HG03558 (cell line): ENCODE data around the gene LRP3.
"Not testable (repeated sequence)": the region's sequence is repeated elsewhere in the genome, so short reads cannot be mapped to it uniquely, and the experiment has no call there.

Source experiments
- ATAC-seq: cut with Tn5 transposase; IDR thresholded peaks from one replicate; pipeline ENCODE4 v1.9.1; 2021; ENCODE audit warnings: moderate number of reproducible peaks; ENCODE audit not compliant: unreplicated experiment; ENCODE audit errors: extremely low read depth

LRP3 gene

DNA sequence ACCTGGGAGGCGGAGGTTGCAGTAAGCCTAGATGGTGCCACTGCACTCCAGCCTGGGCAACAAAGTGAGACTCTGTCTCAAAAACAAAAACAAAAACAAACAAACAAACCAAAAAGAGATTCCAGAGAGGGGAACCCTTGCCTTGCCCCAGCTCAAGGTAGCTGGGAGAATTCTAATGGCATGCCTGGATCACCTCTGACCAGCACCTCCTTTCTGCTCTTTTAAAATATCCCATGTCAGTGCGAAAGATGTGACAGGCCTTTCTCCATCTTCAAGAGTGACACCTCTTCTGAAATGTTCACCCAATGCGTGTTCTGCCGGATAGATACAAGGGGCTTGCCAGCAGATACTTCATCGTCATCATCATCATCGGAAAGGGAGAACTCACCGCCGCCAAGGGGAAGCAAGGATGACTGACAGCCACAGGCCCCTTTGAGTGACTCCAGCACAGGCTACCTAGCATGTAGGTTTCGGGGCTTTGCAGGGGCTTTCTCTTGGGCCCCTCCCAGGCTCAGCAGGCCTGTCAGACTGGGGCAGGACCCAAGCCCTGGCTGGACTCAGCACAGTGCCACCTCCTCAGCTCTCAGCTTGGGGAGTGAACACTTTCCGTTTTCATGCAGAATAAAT lies 18.9 kb upstream of the LRP3 start:
- no peak for ATAC-seq

DNA sequence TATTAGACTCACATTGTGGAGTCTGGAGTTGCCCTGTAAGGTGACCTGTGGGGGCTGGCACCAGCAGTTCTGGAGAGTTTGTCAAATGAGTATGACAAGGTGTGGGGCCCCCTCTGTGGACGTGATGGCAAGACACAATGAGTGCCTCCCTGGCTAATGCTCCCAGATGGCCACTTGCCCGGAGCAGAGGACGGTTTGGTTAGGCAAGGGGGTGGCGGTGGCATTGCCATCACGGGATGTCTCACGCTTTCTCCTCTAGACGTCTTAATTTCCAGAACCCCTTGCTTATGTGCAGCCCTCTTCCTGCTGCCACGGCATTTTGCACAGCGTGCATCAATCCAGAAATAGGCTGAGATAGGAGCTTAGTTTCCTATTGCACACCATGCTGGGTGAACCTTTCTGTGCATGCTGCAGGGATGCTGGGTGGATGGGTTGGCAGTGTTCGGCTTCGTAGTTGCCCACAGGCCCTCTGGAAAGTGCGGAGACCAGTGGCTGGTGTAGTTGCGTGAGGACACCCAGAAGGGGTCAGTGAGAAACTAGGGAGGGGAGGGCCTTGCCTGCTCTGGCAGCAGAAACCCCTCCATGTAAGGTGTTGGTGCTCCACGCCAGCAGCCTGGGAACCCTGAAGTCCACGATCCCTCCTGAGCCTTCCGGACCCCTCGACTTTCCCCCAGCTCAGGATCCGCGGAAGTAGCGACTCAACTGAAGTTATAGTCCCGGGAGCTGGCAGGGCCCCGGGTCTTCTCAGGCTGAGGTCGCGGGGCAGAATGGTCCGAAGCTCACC lies 18.1 kb upstream of the LRP3 start:
- ATAC-seq, result no peak

DNA sequence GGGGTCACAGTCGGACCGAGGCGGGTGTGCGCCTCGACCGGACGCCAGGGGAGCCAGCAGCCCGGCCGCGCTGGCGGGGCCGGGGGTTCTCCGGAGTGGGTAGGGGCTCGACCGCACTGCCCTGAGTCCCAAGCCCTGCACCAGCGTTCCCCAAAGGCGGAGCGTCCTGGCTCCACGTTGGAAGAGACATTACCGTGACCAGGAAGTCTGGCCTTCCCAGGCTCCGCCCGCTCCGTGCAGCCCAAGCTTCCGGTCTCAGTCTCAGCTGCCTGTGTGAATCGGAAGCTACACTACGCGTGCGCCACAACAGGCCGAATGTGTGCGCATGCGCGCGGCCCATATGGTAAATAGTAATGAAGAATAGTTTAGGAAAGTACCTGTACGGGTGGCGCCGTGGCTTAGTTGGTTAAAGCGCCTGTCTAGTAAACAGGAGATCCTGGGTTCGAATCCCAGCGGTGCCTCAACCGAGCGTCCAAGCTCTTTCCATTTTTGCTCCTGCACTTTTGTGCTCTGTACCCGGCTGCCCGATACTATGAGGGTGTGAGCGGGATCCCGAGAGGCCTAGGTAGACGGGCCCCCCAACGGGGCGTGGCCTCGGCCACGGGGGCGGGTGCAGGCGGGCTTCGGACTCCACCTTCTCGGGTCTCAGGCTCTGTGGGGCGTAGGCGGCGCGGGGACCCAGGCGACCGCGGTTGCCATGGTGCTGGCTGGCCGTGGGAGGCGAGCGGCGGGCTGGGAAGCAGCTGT lies 17.3 kb upstream of the LRP3 start:
- ATAC-seq, result peak; percentile 53

DNA sequence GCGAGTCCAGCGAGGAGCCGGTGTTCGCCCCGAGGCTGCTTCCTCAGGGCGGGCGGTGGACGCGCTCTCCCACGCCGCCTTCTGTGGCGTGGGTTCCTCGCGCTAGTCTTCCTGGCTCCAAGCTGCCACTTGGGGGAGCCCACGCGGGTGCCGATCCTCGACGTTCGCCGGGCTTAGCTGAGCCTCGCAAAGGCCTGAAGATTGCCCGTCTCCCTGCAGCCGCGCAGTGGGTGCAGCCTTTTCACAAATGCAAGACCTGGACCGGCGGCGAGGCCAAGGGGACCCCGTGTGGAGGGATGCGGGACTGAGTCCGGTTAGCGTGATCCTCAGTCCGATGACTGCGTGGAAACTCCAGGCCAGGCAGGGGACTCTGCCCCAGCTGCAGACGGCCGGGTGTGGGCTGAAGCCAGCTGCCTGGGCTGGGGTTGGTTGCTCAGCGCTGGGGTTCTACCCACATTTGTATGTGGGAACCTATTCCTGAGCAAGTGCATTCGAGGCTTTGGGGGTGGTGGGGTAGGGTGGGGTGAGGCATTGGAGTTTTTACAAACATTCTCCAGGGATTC lies 16.6 kb upstream of the LRP3 start:
- no peak for ATAC-seq

DNA sequence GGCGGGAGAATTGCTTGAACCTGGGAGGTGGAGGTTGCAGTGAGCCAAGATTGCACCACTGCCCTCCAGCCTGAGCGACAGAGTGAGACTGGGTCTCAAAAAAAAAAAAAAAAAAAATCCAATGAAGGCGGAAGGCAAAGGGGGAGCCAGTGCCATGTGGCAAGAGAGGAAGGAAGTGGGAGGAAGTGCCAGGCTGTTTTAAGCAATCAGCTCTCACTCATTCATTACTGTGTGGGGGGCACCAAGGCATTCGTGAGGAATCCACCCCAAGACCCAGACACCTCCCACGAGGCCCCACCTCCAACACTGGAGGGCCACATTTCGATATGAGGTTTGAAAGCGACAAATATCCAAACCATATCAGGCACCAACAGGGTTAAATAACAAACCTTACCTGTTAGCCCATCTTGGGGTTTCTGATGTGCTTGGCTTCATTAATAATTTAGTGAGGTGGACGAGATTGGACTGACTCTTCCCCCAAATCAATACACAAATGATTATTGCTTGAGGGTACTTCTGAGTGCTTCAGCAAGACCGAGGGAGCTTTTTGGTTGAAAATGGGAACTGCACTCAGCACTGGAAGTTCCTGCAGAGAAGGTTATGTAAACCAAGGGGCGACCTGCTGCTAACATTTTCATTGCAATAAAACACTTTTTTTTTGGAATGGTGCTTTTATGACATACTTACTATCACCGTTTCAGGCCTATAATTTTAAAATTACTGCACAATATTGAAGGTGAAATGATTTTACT lies 7.5 kb upstream of the LRP3 start:
- no peak for ATAC-seq

DNA sequence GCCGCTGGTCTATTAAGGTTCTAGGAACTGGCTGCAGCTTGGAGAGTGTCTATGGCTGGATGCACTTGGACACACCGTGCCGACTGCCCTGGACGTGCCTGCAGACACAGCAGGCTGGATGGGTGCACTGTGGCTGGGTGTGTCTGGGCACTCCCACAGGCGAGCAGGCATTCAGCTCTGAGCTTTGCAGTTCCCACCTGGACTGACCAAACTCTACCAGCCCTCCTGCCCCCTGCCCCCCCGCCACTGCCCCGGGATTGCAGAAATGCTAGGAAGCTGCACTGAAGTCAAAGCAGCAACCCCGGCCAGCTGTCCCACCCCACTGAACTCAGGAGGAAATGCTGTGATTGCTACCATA lies 7.0 kb upstream of the LRP3 start:
- ATAC-seq, result no peak

DNA sequence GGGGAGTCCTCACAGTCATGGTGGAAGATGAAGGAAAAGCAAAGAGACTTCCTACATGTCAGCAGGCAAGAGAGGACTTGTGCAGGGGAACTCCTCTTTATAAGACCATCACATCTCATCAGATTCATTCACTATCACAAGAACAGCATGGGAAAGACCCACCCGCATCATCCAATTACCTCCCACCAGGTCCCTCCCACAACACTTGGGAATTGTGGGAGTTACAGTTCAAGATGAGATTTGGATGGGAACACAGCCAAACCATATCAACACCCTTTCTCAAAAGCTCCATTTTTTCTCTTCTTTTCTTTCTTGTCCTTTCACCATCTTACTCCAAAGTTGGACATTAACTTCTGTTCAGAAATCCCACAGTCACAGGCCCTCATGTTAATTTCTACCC lies 4.7 kb upstream of the LRP3 start:
- ATAC-seq, result no peak

DNA sequence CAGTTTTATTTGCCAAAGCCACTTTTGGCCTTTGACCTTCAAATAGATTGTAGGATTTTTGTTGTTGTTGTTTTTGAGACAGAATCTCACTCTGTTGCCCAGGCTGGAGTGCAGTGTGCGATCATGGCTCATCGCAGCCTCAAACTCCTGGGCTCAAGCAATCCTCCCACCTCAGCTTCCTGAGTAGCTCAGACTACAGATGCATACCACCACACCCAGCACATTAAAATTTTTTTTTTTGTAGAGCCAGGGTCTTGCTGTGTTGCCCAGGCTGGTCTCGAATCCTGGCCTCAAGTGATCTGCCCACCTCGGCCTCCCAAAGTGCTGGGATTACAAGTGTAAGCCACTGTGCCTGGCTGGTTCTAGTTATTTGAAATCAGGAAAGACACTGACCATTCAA lies 3.0 kb upstream of the LRP3 start:
- not testable (repeated sequence) for ATAC-seq

DNA sequence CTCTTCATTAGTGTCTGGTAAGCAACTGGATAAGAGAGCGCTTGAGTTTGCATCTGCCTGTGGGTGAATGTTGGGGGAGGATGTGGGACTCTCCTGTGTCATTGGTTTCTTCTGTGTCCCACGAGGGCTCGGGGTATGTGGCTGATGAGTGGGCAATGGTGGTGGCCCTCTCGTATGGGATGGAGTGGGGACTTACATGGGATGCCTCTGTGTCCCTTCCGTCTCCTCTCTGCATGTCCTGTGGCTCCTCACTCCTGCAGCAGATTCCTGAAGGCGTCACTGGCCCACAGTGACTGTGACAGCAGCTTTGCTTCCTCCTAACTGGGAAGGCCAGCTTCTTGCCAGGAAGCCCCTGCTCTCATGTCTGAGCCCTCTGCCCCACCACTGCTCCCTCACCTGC lies 2.6 kb upstream of the LRP3 start:
- ATAC-seq, result no peak

DNA sequence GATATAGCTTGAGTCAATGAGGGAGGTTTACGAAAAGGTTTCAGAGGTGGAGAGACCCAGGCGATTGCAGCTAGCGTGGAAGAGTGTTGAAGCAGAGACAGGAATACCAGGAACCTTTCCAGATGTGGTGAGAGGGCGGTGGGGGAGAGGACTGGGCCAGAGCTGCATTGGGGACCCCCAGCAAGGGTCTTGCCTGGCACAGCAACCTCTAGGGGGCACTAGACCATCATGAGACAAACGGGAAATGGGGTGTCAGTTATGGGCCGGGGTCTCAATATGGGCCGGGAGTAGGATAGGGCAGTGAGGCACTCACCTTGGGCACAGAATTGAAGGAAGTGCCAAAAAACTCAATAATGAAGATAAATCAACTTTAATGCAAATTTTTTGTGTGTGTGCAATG lies 2.1 kb upstream of the LRP3 start:
- no peak for ATAC-seq

DNA sequence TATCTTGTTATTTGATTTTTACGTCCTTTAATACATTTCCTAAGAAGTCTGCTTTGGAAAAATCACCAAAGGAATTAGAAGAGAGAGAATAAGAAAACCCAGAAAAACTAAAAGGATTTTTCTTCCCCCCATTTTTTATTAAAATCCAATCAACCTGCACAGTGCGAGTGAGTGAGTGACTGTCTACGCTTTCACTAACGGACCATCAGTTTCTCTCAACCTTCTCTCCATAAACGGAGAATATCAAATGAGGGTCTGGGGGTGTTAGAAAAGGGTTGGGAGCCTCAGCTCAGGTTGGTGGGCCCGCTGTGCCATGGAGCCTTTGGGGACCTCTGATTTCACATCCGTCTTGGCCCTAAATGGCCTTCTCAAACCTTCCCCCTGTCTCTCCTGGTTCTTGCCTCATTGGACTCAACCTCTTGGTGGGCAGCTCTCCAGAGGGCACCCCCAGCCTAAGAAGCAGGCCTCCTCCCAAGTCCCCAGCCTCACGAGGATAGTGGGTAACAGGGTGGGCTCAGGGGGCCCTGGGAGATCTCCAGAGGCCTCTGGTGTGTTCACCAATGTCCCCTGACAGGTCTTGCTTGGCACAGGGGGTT lies 763 bp upstream of the LRP3 start:
- no peak for ATAC-seq

DNA sequence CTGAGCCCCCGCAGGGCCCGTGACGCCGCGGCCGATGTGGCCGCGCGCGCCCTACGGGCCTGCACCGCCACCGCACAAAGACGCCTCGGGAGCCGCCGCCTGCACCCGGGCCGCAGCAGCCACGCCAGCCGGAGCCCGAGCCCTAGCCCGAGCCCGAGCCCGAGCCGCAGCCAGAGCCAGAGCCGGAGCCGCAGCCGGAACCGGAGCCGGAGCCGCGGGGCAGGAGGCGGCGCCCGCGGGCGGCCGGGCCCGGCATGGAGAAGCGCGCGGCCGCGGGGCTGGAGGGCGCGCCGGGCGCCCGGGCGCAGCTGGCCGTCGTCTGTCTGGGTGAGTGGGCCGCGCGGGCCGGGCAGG lies 379 bp downstream of the LRP3 start:
- no peak for ATAC-seq

DNA sequence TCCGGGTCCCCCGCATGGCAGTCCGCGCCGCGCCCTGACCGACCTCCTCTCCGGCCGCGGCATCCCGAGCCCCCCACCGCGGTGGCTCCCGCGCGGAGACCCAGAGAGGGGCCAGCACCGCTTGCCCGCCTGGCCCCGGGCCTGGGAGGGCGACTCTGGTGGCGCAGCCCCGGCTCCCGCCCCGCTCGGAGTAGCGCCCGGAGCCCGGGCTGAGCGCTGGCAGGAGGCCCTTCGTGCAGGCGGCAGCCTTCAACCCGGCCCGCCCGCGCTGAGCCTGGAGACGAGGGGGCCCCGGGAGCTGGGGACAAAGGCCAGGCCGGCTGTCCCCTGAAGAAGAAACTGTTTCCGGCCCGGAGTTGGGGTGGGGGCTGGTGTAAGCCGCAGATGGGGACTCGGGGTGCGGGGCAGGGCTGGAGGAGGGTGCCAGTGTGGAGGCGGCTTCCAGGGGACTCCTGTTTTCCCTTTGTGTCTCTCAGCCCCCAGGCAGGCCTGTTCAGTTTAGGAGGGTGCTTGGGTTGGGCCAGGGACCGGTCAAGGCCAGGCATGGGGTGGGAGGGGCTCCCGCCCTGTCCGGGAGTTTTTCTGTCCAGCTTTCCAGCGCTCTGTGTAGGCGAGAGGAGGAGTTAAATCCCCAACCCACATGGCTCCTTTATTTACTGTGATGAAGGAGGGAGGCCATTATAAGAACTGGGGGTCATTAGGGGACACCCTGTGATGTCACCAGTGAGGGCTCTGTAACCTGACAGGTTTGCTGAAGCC lies 935 bp downstream of the LRP3 start:
- ATAC-seq, result no peak

DNA sequence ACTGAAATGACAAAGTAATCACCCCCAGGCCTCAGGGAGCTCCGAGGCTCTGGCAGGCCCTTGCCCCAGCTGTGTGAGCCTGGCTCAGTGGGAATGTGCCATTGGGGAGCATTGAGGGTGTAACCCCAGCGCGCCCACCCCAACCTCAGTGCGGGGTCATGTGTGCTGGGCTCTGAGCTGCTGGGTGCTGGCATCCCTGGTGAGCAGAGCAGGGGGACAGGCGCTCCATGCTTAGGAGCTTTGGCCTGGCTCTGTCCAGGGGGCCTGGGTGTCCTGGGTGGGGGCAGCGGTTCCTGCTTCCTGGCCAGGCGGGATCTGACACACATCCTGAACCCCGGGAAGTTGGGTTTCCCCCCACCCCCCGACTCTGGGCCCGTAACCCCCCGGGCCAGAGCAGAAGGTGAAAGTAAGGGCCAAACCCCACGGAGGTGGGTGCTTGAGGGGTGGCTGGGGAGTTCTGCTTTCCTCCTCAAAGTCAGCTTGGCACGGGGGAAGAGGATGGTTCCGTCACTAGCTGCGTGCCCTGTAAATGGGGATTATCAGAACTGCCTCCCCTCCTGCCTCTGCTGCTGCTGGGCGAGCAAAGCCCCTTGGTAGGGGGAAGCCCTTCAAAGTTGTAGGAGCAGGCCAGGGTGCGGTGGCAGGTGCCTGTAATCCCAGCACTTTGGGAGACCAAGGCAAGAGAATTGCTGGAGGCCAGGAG lies 1.7 kb downstream of the LRP3 start:
- ATAC-seq, result no peak

DNA sequence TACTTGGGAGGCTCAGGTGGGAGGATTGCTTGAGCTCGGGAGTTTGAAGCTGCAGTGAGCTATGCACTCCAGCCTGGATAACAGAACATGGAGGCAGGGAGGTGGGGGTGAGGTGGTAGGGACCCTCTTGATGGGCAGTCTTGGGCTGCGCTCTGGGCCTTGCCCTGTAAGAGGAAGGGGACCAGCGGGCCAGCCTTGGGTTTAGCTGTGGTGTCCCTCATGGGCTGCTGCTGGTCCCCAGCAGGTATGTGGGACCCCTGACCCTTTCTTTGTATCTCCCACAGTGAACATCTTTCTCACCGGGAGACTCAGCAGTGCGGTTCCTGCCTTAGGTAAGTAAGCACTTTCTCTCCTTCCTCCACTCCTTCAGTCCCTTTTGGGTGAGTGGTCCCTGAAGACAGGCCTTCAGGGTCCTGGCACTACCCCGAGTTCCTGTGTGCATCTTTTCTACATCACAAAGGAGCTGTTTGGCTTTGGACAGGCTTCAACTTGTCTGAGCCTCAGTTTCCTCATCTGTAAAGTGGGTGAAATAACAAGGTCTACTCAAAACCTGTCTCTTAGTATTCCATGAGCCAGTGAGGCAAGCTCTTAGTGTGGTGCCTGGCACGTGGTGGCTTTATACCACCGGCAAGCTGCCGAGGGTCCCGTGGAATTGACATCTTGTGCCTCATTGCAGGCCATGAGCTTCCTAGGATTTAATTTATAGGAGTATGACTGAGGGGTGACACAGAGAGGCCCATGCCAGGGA lies 2.5 kb downstream of the LRP3 start:
- ATAC-seq, result no peak

DNA sequence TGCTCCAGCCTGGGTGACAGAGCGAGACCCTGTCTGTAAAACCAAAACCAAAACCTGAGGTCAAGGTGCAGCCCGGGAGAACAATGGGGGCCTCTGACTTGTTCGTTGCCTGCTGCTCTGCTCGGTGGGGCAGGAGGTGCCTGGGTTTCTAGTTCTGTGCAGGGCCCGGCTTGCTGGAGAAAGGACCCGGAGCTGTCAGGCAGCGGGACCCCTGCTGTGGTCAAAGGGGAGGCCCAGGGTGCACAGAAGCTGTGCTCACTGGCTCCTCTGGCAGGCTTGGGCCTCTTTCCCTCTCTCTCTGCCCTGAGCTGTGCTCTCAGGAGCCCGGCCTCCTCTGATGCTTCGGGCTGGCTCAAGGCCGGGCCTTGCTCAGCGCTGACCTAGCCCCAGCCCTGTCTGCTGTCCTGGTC lies 3.5 kb downstream of the LRP3 start:
- ATAC-seq, result no peak

DNA sequence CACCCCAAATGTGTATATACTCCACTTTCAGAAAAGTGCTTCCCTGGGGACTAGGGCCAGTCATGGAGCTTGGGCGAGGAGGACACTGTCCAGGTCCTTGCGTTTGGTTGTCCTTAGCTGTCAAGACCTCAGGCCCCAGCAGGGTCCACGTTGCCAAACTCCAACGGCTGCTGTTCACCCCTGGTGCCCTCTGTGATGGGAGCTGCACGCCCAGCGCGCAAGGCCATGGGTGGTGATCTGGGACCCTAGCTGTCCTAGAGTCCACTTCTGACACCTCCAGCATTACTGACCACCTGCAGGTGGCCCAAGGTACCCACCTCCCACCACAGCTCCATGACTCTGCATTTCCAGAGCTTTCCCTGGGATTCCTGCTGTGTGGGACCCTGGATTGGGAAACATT lies 4.0 kb downstream of the LRP3 start:
- ATAC-seq, result no peak
